H1 (cell line): ENCODE results near the gene BBS1. TPM values are rescaled to one million over a fixed set of nuclear protein-coding genes. Genes with fewer than 3 reads are reported as not detected.
A peak's percentile ranks its signal among the peaks of the same experiment; 100 is the strongest.

Experiments used
- CTCF ChIA-PET: fragments of 300-600 bp; sonication (Branson Sonifier 250); formaldehyde crosslinking; loops from one replicate; lab custom pipeline; 2021; ENCODE audit not compliant: partially characterized antibody; lab: Charles Lee
- POLR2A ChIA-PET: fragments of 300-600 bp; sonication (Branson Sonifier 250); formaldehyde crosslinking; loops from one replicate; lab custom pipeline; 2021; ENCODE audit warnings: inconsistent platforms; ENCODE audit not compliant: partially characterized antibody; lab: Charles Lee
- DNase-seq, 2 experiments: peaks; one replicate each; pipeline versions ENCODE4 v3.0.0 to v3.0.0-alpha.2; 2010 to 2022; ENCODE audit warnings: low spot score in 2 of 2, low read depth in 1 of 2, mixed read lengths in 1 of 2
- FAIRE-seq: peaks from 2 replicates; lab custom pipeline; 2011; peaks lifted over from hg19 to GRCh38; lab: Jason Lieb, UNC
- H2AFZ ChIP-seq: 2 replicates; pipeline ENCODE4 v1.8.1; 2012; ENCODE audit warnings: low read length, inconsistent platforms
- H2AK5ac ChIP-seq: 2 replicates; pipeline ENCODE4 v1.6.1; 2013; ENCODE audit warnings: low read depth, low read length
- H2BK120ac ChIP-seq: replicated peaks from 2 replicates; pipeline ENCODE3; 2013; ENCODE audit warnings: low read depth, low read length, inconsistent platforms
- H2BK12ac ChIP-seq: 2 replicates; pipeline ENCODE4 v1.6.1; 2013; ENCODE audit warnings: low read depth, low read length
- H2BK15ac ChIP-seq: 2 replicates; pipeline ENCODE4 v1.6.1; 2013; ENCODE audit warnings: low read length
- H2BK20ac ChIP-seq: 2 replicates; pipeline ENCODE4 v1.6.1; 2013; ENCODE audit warnings: low read length
- H2BK5ac ChIP-seq: 2 replicates; pipeline ENCODE4 v1.6.1; 2013; ENCODE audit warnings: low read depth, low read length
- H3K14ac ChIP-seq: 2 replicates; pipeline ENCODE4 v1.6.1; 2013; ENCODE audit warnings: inconsistent platforms; ENCODE audit not compliant: insufficient read length
- H3K18ac ChIP-seq: 2 replicates; pipeline ENCODE4 v1.6.1; 2013; ENCODE audit warnings: low read length; ENCODE audit errors: extremely low read depth
- H3K23ac ChIP-seq: 2 replicates; pipeline ENCODE4 v1.6.1; 2013; ENCODE audit warnings: inconsistent platforms; ENCODE audit not compliant: insufficient read length
- H3K23me2 ChIP-seq: 2 replicates; pipeline ENCODE4 v1.6.1; 2013; ENCODE audit warnings: low read depth, low read length
- H3K27ac ChIP-seq: 2 replicates; pipeline ENCODE4 v1.6.1; 2011; ENCODE audit warnings: low read depth, low read length, inconsistent platforms
- H3K27me3 ChIP-seq, 4 experiments: replicated peaks in 1 of 4; 1 replicate in 1 of 4; 2 replicates in 3 of 4; pipeline versions ENCODE4 v1.6.1 to v1.8.1; 2011 to 2013; ENCODE audit warnings: low read length in 3 of 4, mild to moderate bottlenecking in 3 of 4, inconsistent platforms in 2 of 4, mixed read lengths in 2 of 4, moderate library complexity in 1 of 4; ENCODE audit not compliant: control insufficient read depth in 3 of 4, insufficient read depth in 3 of 4; ENCODE audit errors: extremely low read depth in 1 of 4
- H3K36me3 ChIP-seq, 4 experiments: 2 replicates each; pipeline versions ENCODE4 v1.6.1 to v1.8.1; 2011 to 2013; ENCODE audit warnings: mild to moderate bottlenecking in 4 of 4, low read length in 3 of 4, moderate library complexity in 2 of 4, control low read depth in 1 of 4, inconsistent platforms in 1 of 4; ENCODE audit not compliant: insufficient read depth in 4 of 4, control insufficient read depth in 2 of 4
- H3K4ac ChIP-seq: replicated peaks from 2 replicates; pipeline ENCODE3; 2013; ENCODE audit warnings: low read length, low read depth, mixed read lengths, inconsistent platforms; ENCODE audit not compliant: insufficient read length
- H3K4me1 ChIP-seq, 4 experiments: replicated peaks in 1 of 4; 1 replicate in 1 of 4; 2 replicates in 3 of 4; pipeline versions ENCODE4 v1.6.1 to v1.8.1; 2011 to 2013; ENCODE audit warnings: low read length in 3 of 4, inconsistent platforms in 2 of 4, mixed read lengths in 1 of 4; ENCODE audit not compliant: insufficient read depth in 4 of 4, control insufficient read depth in 3 of 4
- H3K4me2 ChIP-seq, 2 experiments: 2 replicates each; pipeline versions ENCODE4 v1.6.1 to v1.8.1; 2011 to 2013; ENCODE audit warnings: low read depth in 2 of 2, low read length in 2 of 2, control low read depth in 1 of 2, inconsistent platforms in 1 of 2, mild to moderate bottlenecking in 1 of 2; ENCODE audit not compliant: insufficient read depth in 1 of 2
- H3K4me3 ChIP-seq, 4 experiments: fragments of 200-600, 300-600 bp in 1 of 4; sonication (generic), shearing (Covaris generic), sonication (Bioruptor Twin) in 1 of 4; 2 replicates each; pipeline versions ENCODE4 v1.5.1 to v1.8.1; 2011 to 2016; ENCODE audit warnings: low read length in 4 of 4, low read depth in 3 of 4, control low read depth in 2 of 4, inconsistent platforms in 2 of 4, mild to moderate bottlenecking in 2 of 4, mixed read lengths in 1 of 4, moderate library complexity in 1 of 4; ENCODE audit not compliant: insufficient read depth in 2 of 4; ENCODE audit errors: extremely low read depth in 1 of 4
- H3K56ac ChIP-seq: replicated peaks from 2 replicates; pipeline ENCODE3; 2013; ENCODE audit warnings: low read depth, mild to moderate bottlenecking, mixed read lengths, low read length, inconsistent platforms; ENCODE audit not compliant: insufficient read length
- H3K79me1 ChIP-seq: 2 replicates; pipeline ENCODE4 v1.6.1; 2013; ENCODE audit warnings: low read depth, low read length, control low read depth
- H3K79me2 ChIP-seq, 2 experiments: 2 replicates each; pipeline versions ENCODE4 v1.6.1 to v1.8.1; 2012 to 2013; ENCODE audit warnings: low read length in 2 of 2, mild to moderate bottlenecking in 2 of 2, inconsistent platforms in 1 of 2; ENCODE audit not compliant: insufficient read depth in 2 of 2, control insufficient read depth in 1 of 2
- H3K9ac ChIP-seq, 4 experiments: replicated peaks in 1 of 4; 1 replicate in 1 of 4; 2 replicates in 3 of 4; pipeline versions ENCODE4 v1.6.1 to v1.8.1; 2011 to 2013; ENCODE audit warnings: low read depth in 3 of 4, low read length in 3 of 4, control low read depth in 2 of 4, mild to moderate bottlenecking in 2 of 4, moderate library complexity in 2 of 4, inconsistent platforms in 1 of 4; ENCODE audit errors: extremely low read depth in 1 of 4
- H3K9me3 ChIP-seq, 2 experiments: 2 replicates each; pipeline versions ENCODE4 v1.6.1 to v1.8.1; 2012 to 2013; ENCODE audit warnings: mild to moderate bottlenecking in 2 of 2, moderate library complexity in 2 of 2, control low read depth in 1 of 2, inconsistent platforms in 1 of 2, low read depth in 1 of 2, low read length in 1 of 2, mixed read lengths in 1 of 2; ENCODE audit not compliant: insufficient read depth in 2 of 2
- H4K20me1 ChIP-seq, 2 experiments: replicated peaks in 1 of 2; 2 replicates each; pipeline versions ENCODE3 to v1.8.1; 2011 to 2013; ENCODE audit warnings: inconsistent platforms in 2 of 2, low read length in 2 of 2, mild to moderate bottlenecking in 1 of 2; ENCODE audit not compliant: insufficient read depth in 2 of 2, control insufficient read depth in 1 of 2
- H4K5ac ChIP-seq: 2 replicates; pipeline ENCODE4 v1.6.1; 2013; ENCODE audit warnings: low read length, low read depth, mixed read lengths, inconsistent platforms; ENCODE audit not compliant: insufficient read length
- H4K8ac ChIP-seq: 2 replicates; pipeline ENCODE4 v1.8.0; 2013; ENCODE audit warnings: mild to moderate bottlenecking, moderate library complexity, low read length, inconsistent platforms; ENCODE audit not compliant: insufficient read depth; ENCODE audit errors: extremely low read depth
- H4K91ac ChIP-seq: replicated peaks from 2 replicates; pipeline ENCODE3; 2013; ENCODE audit warnings: low read length, mixed read lengths, inconsistent platforms; ENCODE audit not compliant: insufficient read length
- BACH1 ChIP-seq: IDR thresholded peaks from 2 replicates; pipeline ENCODE4 v1.6.1; 2012; ENCODE audit warnings: low read length, improper control_type of control experiment
- RAD21 ChIP-seq, 2 experiments: IDR thresholded peaks in 1 of 2; conservative IDR thresholded peaks in 1 of 2; 2 replicates each; pipeline ENCODE4 v1.6.1; 2011; ENCODE audit warnings: low read depth in 2 of 2, low read length in 2 of 2, improper control_type of control experiment in 1 of 2, inconsistent platforms in 1 of 2, mild to moderate bottlenecking in 1 of 2, moderate library complexity in 1 of 2
- SIN3A ChIP-seq, 2 experiments: IDR thresholded peaks in 1 of 2; conservative IDR thresholded peaks in 1 of 2; 2 replicates each; pipeline ENCODE4 v1.6.1; 2011 to 2012; ENCODE audit warnings: low read length in 2 of 2, improper control_type of control experiment in 1 of 2, low read depth in 1 of 2, mild to moderate bottlenecking in 1 of 2
- SP1 ChIP-seq: IDR thresholded peaks from 2 replicates; pipeline ENCODE4 v1.6.1; 2011; ENCODE audit warnings: low read depth, low read length
- ZNF274 ChIP-seq: IDR thresholded peaks from 2 replicates; pipeline ENCODE4 v1.7.0; 2012; ENCODE audit warnings: low read length, borderline replicate concordance; ENCODE audit errors: extremely low read depth
- WGBS, 2 experiments: shearing (Covaris generic) in 1 of 2; methylation state at CpG; one replicate each; pipeline versions ENCODE4 v1.1.6 to v1.1.7; 2013 to 2015; ENCODE audit warnings: low lambda C conversion rate in 2 of 2, mixed read lengths in 2 of 2, inconsistent platforms in 1 of 2, low coverage in 1 of 2, missing lambda C conversion rate in 1 of 2; ENCODE audit not compliant: insufficient replicate concordance in 2 of 2, insufficient coverage in 1 of 2, insufficient read length in 1 of 2; ENCODE audit errors: extremely low coverage in 1 of 2, missing lambda C conversion rate in 1 of 2; 5-methylcytosine and 5-hydroxymethylcytosine counted together
- polyA plus RNA-seq, 7 experiments: library from polyadenylated mRNA; depleted of rRNA in 3 of 7; stranded (reverse) in 5 of 7; unstranded in 2 of 7; fragments of >200 nt in 5 of 7; fragments of 200-250 nt in 2 of 7; gene quantifications; 1 replicate in 5 of 7; 2 replicates in 1 of 7; 4 replicates in 1 of 7; pipeline versions ENCODE4 v1.2.1 to v1.2.3, GENCODE V29; 2011 to 2013; ENCODE audit warnings: missing spikeins in 2 of 7, mixed read lengths in 2 of 7
- total RNA-seq: library from RNA; stranded (reverse); fragmentation: NEBNext Ultra II Directional; extraction: Animal tissue kit (Norgen Biotek cat#: 25700); gene quantifications from 2 replicates; pipeline ENCODE4 v1.2.1, GENCODE V29; 2021
- TF ChIP-seq, protein P1 (sequence below), 3 experiments: IDR thresholded peaks; 1 replicate in 2 of 3; 2 replicates in 1 of 3; pipeline versions ENCODE4 v1.5.1 to v1.6.1; 2011; ENCODE audit warnings: low read length in 3 of 3, mild to moderate bottlenecking in 3 of 3, inconsistent platforms in 2 of 3, low read depth in 1 of 3, moderate library complexity in 1 of 3; ENCODE audit not compliant: insufficient read depth in 1 of 3; ENCODE audit errors: control extremely low read depth in 1 of 3
- TF ChIP-seq, protein P2 (sequence below): IDR thresholded peaks from 2 replicates; pipeline ENCODE4 v1.6.1; 2012; ENCODE audit warnings: inconsistent platforms

BBS1 gene
- total and polyA plus RNA-seq, 2 of the 8 experiments (the other 6 are each of a cell fraction or from before 2014, with no cell fraction given) = 19.1 to 19.5 TPM

DNA sequence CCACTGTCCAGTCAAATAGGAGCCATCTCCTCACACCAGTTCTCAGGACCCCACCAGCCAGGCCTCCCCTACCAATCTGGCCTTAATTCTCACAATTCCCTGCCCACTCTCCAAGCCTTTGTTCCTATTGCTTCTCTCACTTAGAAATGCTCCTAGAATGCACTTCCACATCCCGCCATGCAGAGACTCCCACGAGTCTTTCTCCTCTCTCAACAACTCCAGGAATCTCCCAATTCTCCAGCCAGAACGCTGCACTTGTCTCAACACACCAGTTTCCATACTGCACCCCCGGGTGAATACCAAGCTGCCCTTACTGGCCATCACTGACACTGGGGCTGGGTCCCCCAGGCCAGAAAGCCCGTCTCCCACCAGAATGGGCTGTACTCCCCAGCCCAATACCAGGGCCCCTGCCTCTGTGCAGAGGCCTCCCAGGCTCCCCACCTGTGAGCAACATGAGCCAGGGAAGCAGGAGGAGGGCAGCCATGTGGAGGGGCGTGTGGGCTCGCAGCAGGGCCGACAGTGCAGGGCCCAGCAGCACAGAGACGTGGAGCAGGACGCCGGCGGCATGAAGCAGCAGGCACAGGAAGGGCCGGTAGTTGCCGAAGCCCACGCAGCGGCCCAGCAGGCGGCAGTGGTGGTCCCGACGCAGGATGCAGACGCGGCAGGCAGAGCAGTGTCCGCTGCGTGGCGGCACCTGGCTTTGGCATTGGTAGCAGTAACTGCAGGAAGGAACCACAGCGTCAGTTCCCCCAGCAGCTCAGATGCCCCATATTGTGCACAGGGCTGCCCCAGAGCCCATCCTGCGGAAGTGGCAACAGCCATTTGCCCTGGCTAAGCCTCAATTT lies 33.0 kb downstream of the BBS1 start:
- Histone ChIP-seq H4K20me1 (no peaks in the 10 kb centered on the region), H2BK15ac (peak overlapping the region; percentile 61; the same call in 1 of the 2 replicates), H4K5ac (no peak overlapping the region), H3K4me3 (no peak overlapping the region), H2BK5ac (0 out of 2 replicates have a peak overlapping the region, but pooled peaks have one; percentile 48), H3K27me3 (no peaks in the 10 kb centered on the region), H3K27ac (no peak overlapping the region), H3K79me2 (no peaks in the 10 kb centered on the region; a peak in 1 of 4 replicates), H3K36me3 (no peaks in the 10 kb centered on the region), H4K8ac (peak overlapping the region; percentile 41; the same call in 1 of the 2 replicates), H2BK120ac (no peak overlapping the region), H2BK12ac (no peak overlapping the region), H4K91ac (peak overlapping the region; percentile 41), H3K4me2 (peak overlapping the region; percentile 4 to 29; a peak in 2 of 4 replicates), H3K4me1 (peaks cover 0 to 23% (median 11%) of the 10 kb centered on the region in 4 experiments; a peak in 6 of 7 replicates), H3K79me1 (no peaks in the 10 kb centered on the region; the same call in 1 of the 2 replicates), H3K18ac (no peak overlapping the region; the same call in 1 of the 2 replicates), H2AK5ac (no peak overlapping the region), H2BK20ac (no peak overlapping the region), H3K9me3 (no peaks in the 10 kb centered on the region), H2AFZ (no peak overlapping the region), H3K23ac (no peak overlapping the region), H3K56ac (no peak overlapping the region), H3K4ac (no peak overlapping the region), H3K23me2 (peaks cover 3% of the 10 kb centered on the region; the same call in 1 of the 2 replicates), H3K14ac (no peak overlapping the region), H3K9ac (peak overlapping the region in 2 of 4 experiments; percentile 13 to 47; a peak in 1 of 7 replicates)
- no peak for FAIRE-seq
- ChIA-PET POLR2A (interaction anchor here (1.0 to 2.4 kb wide), 8 partner anchors 9 to 134 kb away, joined by 3 to 7 read pairs (median 4); partner anchors contain the start of genes RBM14 and RBM4B), CTCF (interaction anchor here (0.8 to 1.6 kb wide), 7 partner anchors 9 to 134 kb away, joined by 3 to 4 read pairs (median 3); partner anchors contain the start of gene RBM4B)
- WGBS, 2 experiments = 81% methylated on average over 26 of the region's 26 CpGs; no CpG with 5 or more reads in 1 of the 2 experiments
- no peak for DNase-seq
- TF ChIP-seq, protein P1, sequence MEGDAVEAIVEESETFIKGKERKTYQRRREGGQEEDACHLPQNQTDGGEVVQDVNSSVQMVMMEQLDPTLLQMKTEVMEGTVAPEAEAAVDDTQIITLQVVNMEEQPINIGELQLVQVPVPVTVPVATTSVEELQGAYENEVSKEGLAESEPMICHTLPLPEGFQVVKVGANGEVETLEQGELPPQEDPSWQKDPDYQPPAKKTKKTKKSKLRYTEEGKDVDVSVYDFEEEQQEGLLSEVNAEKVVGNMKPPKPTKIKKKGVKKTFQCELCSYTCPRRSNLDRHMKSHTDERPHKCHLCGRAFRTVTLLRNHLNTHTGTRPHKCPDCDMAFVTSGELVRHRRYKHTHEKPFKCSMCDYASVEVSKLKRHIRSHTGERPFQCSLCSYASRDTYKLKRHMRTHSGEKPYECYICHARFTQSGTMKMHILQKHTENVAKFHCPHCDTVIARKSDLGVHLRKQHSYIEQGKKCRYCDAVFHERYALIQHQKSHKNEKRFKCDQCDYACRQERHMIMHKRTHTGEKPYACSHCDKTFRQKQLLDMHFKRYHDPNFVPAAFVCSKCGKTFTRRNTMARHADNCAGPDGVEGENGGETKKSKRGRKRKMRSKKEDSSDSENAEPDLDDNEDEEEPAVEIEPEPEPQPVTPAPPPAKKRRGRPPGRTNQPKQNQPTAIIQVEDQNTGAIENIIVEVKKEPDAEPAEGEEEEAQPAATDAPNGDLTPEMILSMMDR (IDR thresholded peaks at IDR 0.05; ENCODE audit: control extremely low read depth in 1 of 3, insufficient read depth in 1 of 3, low read depth in 1 of 3, low read length in 3 of 3) = peak; percentile 43 to 61 (median 46)
- TF ChIP-seq RAD21 (IDR thresholded peaks at IDR 0.05 in 1 of 2, conservative IDR thresholded peaks at IDR 0.05 in 1 of 2; ENCODE audit: low read depth in 2 of 2, low read length in 2 of 2) (peak in 1 of 2 experiments; percentile 52; a peak in 2 of 4 replicates), ZNF274 (no peak), SIN3A (conservative IDR thresholded peaks at IDR 0.05 in 1 of 2, IDR thresholded peaks at IDR 0.05 in 1 of 2; ENCODE audit: low read depth in 1 of 2, low read length in 2 of 2) (no peak), SP1 (no peak), BACH1 (0 out of 2 replicates have a peak, but pooled peaks have one; percentile 28)
- TF ChIP-seq, protein P2, sequence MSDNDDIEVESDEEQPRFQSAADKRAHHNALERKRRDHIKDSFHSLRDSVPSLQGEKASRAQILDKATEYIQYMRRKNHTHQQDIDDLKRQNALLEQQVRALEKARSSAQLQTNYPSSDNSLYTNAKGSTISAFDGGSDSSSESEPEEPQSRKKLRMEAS = peak; percentile 50; the same call in 1 of the 2 replicates
